ENCODE results near the gene ZNF280B. TPM values are rescaled to one million over a fixed set of nuclear protein-coding genes. Genes with fewer than 3 reads are reported as not detected.

The ZNF280B gene
- total and polyA plus RNA-seq, 2 experiments from 2014 or later: 1.5 to 2.6 TPM

- Histone ChIP-seq H4K20me1 (ENCODE audit: insufficient read depth, poor library complexity, severe bottlenecking) (no peaks in the 10 kb centered on the region), H3K9me3 (ENCODE audit: low read depth) (no peaks in the 10 kb centered on the region), H2AFZ (no peak overlapping the region), H3K4me2 (no peak overlapping the region), H3K9me2 (replicated peaks; ENCODE audit: insufficient read depth) (no peaks in the 10 kb centered on the region), H3K4me3 (no peak overlapping the region), H3K27ac (no peak overlapping the region), H3K36me3 (replicated peaks; ENCODE audit: insufficient read depth, low read depth) (no peaks in the 10 kb centered on the region), H3K4me1 (ENCODE audit: insufficient read depth) (no peaks in the 10 kb centered on the region), H3K79me2 (no peaks in the 10 kb centered on the region), H3K27me3 (peaks cover 32% of the 10 kb centered on the region)
- TF ChIP-seq EZH2 (IDR thresholded peaks at IDR 0.05; ENCODE audit: borderline replicate concordance) (no peak), CTCF (IDR thresholded peaks at IDR 0.05; ENCODE audit: poor library complexity) (no peak), EZH2phosphoT487 (IDR thresholded peaks at IDR 0.05; ENCODE audit: low read depth, severe bottlenecking, unreplicated experiment) (no peak)
- no peak for DNase-seq (ENCODE audit: low spot score)
- 53% methylated on average over 6 of the region's 6 CpGs for WGBS (ENCODE audit: low lambda C conversion rate, missing lambda C conversion rate)
Measured at GRCh38 chr22:22452996-22453686, 55.4 kb downstream of the ZNF280B start.

GRCh38 chr22:22452211-22452610, 56.3 kb downstream of the ZNF280B start:
- Histone ChIP-seq H3K9me2 (replicated peaks; ENCODE audit: insufficient read depth) (no peaks in the 10 kb centered on the region), H3K27me3 (peaks cover 42% of the 10 kb centered on the region)
- WGBS (ENCODE audit: low lambda C conversion rate, missing lambda C conversion rate): 59% methylated on average over 1 of the region's 1 CpG

GRCh38 chr22:22450343-22450839, 58.2 kb downstream of the ZNF280B start:
- Histone ChIP-seq H3K27me3 (peaks cover 45% of the 10 kb centered on the region), H3K4me1 (ENCODE audit: insufficient read depth) (no peaks in the 10 kb centered on the region), H4K20me1 (ENCODE audit: insufficient read depth, poor library complexity, severe bottlenecking) (no peaks in the 10 kb centered on the region), H3K4me2 (no peak overlapping the region), H3K27ac (no peak overlapping the region), H3K79me2 (no peaks in the 10 kb centered on the region), H3K36me3 (replicated peaks; ENCODE audit: insufficient read depth, low read depth) (no peaks in the 10 kb centered on the region), H3K9me3 (ENCODE audit: low read depth) (no peaks in the 10 kb centered on the region), H2AFZ (no peak overlapping the region), H3K9me2 (replicated peaks; ENCODE audit: insufficient read depth) (no peaks in the 10 kb centered on the region), H3K4me3 (no peak overlapping the region)
- TF ChIP-seq CTCF (IDR thresholded peaks at IDR 0.05; ENCODE audit: poor library complexity) (no peak), EZH2 (IDR thresholded peaks at IDR 0.05; ENCODE audit: borderline replicate concordance) (no peak), EZH2phosphoT487 (IDR thresholded peaks at IDR 0.05; ENCODE audit: low read depth, severe bottlenecking, unreplicated experiment) (no peak)
- WGBS (ENCODE audit: low lambda C conversion rate, missing lambda C conversion rate): 55% methylated on average over 4 of the region's 4 CpGs
- no peak for DNase-seq (ENCODE audit: low spot score)

More at GRCh38 chr22:22452211-22452610, 56.3 kb downstream of the ZNF280B start:
- H3K4me2 ChIP-seq: no peak overlapping the region
- H3K27ac ChIP-seq: peak overlapping the region; percentile 46
- H3K4me1 ChIP-seq (ENCODE audit: insufficient read depth): no peaks in the 10 kb centered on the region
- H4K20me1 ChIP-seq (ENCODE audit: insufficient read depth, poor library complexity, severe bottlenecking): no peaks in the 10 kb centered on the region
- H3K79me2 ChIP-seq: no peaks in the 10 kb centered on the region
- no peaks in the 10 kb centered on the region for H3K36me3 ChIP-seq (replicated peaks; ENCODE audit: insufficient read depth, low read depth)
- DNase-seq (ENCODE audit: low spot score): no peak
- H2AFZ ChIP-seq: no peak overlapping the region
- H3K4me3 ChIP-seq: no peak overlapping the region
- H3K9me3 ChIP-seq (ENCODE audit: low read depth): no peaks in the 10 kb centered on the region
- no peak for TF ChIP-seq CTCF (IDR thresholded peaks at IDR 0.05; ENCODE audit: poor library complexity)
- TF ChIP-seq EZH2phosphoT487 (IDR thresholded peaks at IDR 0.05; ENCODE audit: low read depth, severe bottlenecking, unreplicated experiment): no peak
- TF ChIP-seq EZH2 (IDR thresholded peaks at IDR 0.05; ENCODE audit: borderline replicate concordance): no peak

Data from hepatocyte (in vitro differentiated cells).